ENCODE data around the gene SHC4. TPM values are rescaled to one million over a fixed set of nuclear protein-coding genes. Genes with fewer than 3 reads are reported as not detected.

Gene SHC4
- total RNA-seq, 2 experiments from 2014 or later = 0.41 to 1.3 TPM

DNA sequence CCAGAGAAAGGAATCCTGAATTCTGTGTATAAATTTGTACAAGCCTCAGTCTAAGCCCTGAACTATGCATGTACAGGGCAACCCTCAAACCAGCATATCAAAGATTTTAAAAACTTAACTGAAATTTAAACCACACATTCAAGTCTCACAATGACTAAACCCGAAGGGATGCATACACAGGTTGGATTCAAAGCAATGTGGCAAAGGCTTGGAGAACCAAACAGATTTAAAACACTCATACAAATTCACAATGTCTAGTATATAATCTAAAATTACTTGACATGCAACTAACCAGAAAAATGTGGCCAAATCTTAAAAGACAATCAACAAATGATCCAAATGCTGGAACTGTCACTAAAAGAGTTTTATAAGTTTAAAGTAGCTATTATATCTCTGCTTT is 189.2 kb downstream of the SHC4 start:
- intact Hi-C loops (cut with micrococcal nuclease; ENCODE audit: unreplicated experiment) = no loop called here
- H3K36me3 ChIP-seq (ENCODE audit: insufficient read depth, low read length) = peaks cover 88% of the 10 kb centered on the region

More for the DNA sequence above, 189.2 kb downstream of the SHC4 start:
- H3K9me3 ChIP-seq (ENCODE audit: low read length) = peaks cover 9% of the 10 kb centered on the region; the same call in 1 of the 2 replicates
- no peak overlapping the region for H2AFZ ChIP-seq (ENCODE audit: low read length)
- H3K9me2 ChIP-seq (ENCODE audit: insufficient read depth, low read length) = no peaks in the 10 kb centered on the region
- no peak overlapping the region for H3K4me3 ChIP-seq (ENCODE audit: low read depth, low read length, poor library complexity, severe bottlenecking)
- no TSS peak for BruUV-seq (replicated peaks)
- no peak for DNase-seq (ENCODE audit: low spot score)
- H3K4me1 ChIP-seq (ENCODE audit: insufficient read depth, low read length, poor library complexity, severe bottlenecking) = no peaks in the 10 kb centered on the region
- H3K27ac ChIP-seq (ENCODE audit: low read depth, low read length, poor library complexity, severe bottlenecking) = no peak overlapping the region
- H3K4me2 ChIP-seq (ENCODE audit: low read length) = no peak overlapping the region
- no peak for TF ChIP-seq EZH2phosphoT487 (IDR thresholded peaks at IDR 0.05; ENCODE audit: borderline replicate concordance, low read depth, low read length)
- TF ChIP-seq, protein P1, sequence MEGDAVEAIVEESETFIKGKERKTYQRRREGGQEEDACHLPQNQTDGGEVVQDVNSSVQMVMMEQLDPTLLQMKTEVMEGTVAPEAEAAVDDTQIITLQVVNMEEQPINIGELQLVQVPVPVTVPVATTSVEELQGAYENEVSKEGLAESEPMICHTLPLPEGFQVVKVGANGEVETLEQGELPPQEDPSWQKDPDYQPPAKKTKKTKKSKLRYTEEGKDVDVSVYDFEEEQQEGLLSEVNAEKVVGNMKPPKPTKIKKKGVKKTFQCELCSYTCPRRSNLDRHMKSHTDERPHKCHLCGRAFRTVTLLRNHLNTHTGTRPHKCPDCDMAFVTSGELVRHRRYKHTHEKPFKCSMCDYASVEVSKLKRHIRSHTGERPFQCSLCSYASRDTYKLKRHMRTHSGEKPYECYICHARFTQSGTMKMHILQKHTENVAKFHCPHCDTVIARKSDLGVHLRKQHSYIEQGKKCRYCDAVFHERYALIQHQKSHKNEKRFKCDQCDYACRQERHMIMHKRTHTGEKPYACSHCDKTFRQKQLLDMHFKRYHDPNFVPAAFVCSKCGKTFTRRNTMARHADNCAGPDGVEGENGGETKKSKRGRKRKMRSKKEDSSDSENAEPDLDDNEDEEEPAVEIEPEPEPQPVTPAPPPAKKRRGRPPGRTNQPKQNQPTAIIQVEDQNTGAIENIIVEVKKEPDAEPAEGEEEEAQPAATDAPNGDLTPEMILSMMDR (conservative IDR thresholded peaks at IDR 0.05; ENCODE audit: low read length) = no peak
- CTCF ChIA-PET (ENCODE audit: unreplicated experiment) = no interaction called here
- no peaks in the 10 kb centered on the region for H4K20me1 ChIP-seq (ENCODE audit: insufficient read depth, low read length)
- H3K79me2 ChIP-seq (ENCODE audit: insufficient read depth, low read depth, low read length) = no peaks in the 10 kb centered on the region
- POLR2A ChIA-PET = interaction anchor here (1.9 kb wide), 1 partner anchor 8 kb away, joined by 5 read pairs; no protein-coding TSS in a partner anchor

Small RNA genes lying within 50 kb of the gene (small RNA-seq; reads per million reads assigned to genes)
- gene RF00019 = not detected

Other genes starting within 250 kb of the SHC4 start
- 37.6 and 68.2 TPM in 2 replicates for gene CEP152, start 152.8 kb downstream of the SHC4 start, total RNA-seq (2014; rRNA removed; shearing (Covaris generic))
- 44.9 and 54.4 TPM in 2 replicates for gene CEP152, start 152.8 kb downstream of the SHC4 start, total RNA-seq (2022)
- 104 and 106 TPM in 2 replicates for gene EID1, start 85.8 kb downstream of the SHC4 start, total RNA-seq (2014; rRNA removed; shearing (Covaris generic))
- 93.7 and 111 TPM in 2 replicates for gene EID1, start 85.8 kb downstream of the SHC4 start, total RNA-seq (2022)
- gene SECISBP2L, start 82.5 kb upstream of the SHC4 start, total RNA-seq (2014; rRNA removed; shearing (Covaris generic)) = 13.3 and 15.4 TPM in 2 replicates
- 26.3 and 34.0 TPM in 2 replicates for gene SECISBP2L, start 82.5 kb upstream of the SHC4 start, total RNA-seq (2022)
- 24.6 and 38.6 TPM in 2 replicates for gene COPS2, start 191.7 kb upstream of the SHC4 start, total RNA-seq (2014; rRNA removed; shearing (Covaris generic))
- 74.2 and 81.2 TPM in 2 replicates for gene COPS2, start 191.7 kb upstream of the SHC4 start, total RNA-seq (2022)
- 21.1 and 31.5 TPM in 2 replicates for gene GALK2, start 206.3 kb upstream of the SHC4 start, total RNA-seq (2014; rRNA removed; shearing (Covaris generic))
- 26.8 and 27.9 TPM in 2 replicates for gene GALK2, start 206.3 kb upstream of the SHC4 start, total RNA-seq (2022)

Measured in OCI-LY7 (cell line).